Endodermal cell (in vitro differentiated cells): ENCODE measurements around the gene TSPAN18. TPM values are rescaled to one million over a fixed set of nuclear protein-coding genes. Genes with fewer than 3 reads are reported as not detected.

Experiments used
- DNase-seq: peaks from one replicate; pipeline ENCODE4 v3.0.0-alpha.2; 2017
- H3K27ac ChIP-seq: 2 replicates; pipeline ENCODE4 v1.5.1; 2013; ENCODE audit warnings: mild to moderate bottlenecking, low read depth, low read length, moderate library complexity
- H3K27me3 ChIP-seq: 2 replicates; pipeline ENCODE4 v1.6.1; 2013; ENCODE audit warnings: mild to moderate bottlenecking, low read length, moderate library complexity; ENCODE audit not compliant: insufficient read depth, control insufficient read depth, poor library complexity, severe bottlenecking
- H3K36me3 ChIP-seq: 2 replicates; pipeline ENCODE4 v1.7.0; 2013; ENCODE audit warnings: mild to moderate bottlenecking, low read length, moderate library complexity; ENCODE audit not compliant: control insufficient read depth, insufficient read depth
- H3K4me1 ChIP-seq: one replicate; pipeline ENCODE4 v1.7.0; 2013; ENCODE audit warnings: low read length; ENCODE audit not compliant: control insufficient read depth, insufficient read depth
- H3K4me3 ChIP-seq: 2 replicates; pipeline ENCODE4 v1.5.1; 2013; ENCODE audit warnings: mild to moderate bottlenecking, low read length, moderate library complexity
- H3K9ac ChIP-seq: 2 replicates; pipeline ENCODE4 v1.6.1; 2013; ENCODE audit warnings: mild to moderate bottlenecking, low read length, moderate library complexity; ENCODE audit not compliant: poor library complexity, severe bottlenecking; ENCODE audit errors: extremely low read depth
- H3K9me3 ChIP-seq: 2 replicates; pipeline ENCODE4 v1.6.1; 2013; ENCODE audit warnings: mild to moderate bottlenecking, low read length, moderate library complexity; ENCODE audit not compliant: control insufficient read depth
- H3K27ac Mint-ChIP-seq: 2 replicates; pipeline ENCODE4 v1.8.0; 2020; ENCODE audit warnings: mixed read lengths
- H3K27me3 Mint-ChIP-seq: 2 replicates; pipeline ENCODE4 v1.8.0; 2021; ENCODE audit warnings: mild to moderate bottlenecking, mixed read lengths; ENCODE audit not compliant: insufficient read depth
- H3K36me3 Mint-ChIP-seq: 2 replicates; pipeline ENCODE4 v1.8.0; 2020; ENCODE audit warnings: low read depth, mixed read lengths
- H3K4me1 Mint-ChIP-seq: 2 replicates; pipeline ENCODE4 v1.8.0; 2020; ENCODE audit warnings: mixed read lengths
- H3K4me3 Mint-ChIP-seq: 2 replicates; pipeline ENCODE4 v1.8.0; 2020; ENCODE audit warnings: mild to moderate bottlenecking, moderate library complexity, mixed read lengths
- H3K9me3 Mint-ChIP-seq: 2 replicates; pipeline ENCODE4 v1.8.0; 2020; ENCODE audit warnings: mild to moderate bottlenecking, mixed read lengths
- WGBS, 2 experiments: methylation state at CpG; one replicate each; pipeline versions ENCODE4 v1.1.5 to v1.1.7; 2013; ENCODE audit warnings: missing lambda C conversion rate in 2 of 2, mixed read lengths in 1 of 2; ENCODE audit not compliant: insufficient coverage in 1 of 2, insufficient read length in 1 of 2; 5-methylcytosine and 5-hydroxymethylcytosine counted together
- total RNA-seq, 2 donors: library from RNA; stranded (reverse); fragmentation: NEBNext Ultra II Directional in 1 of 2; extraction: Animal tissue kit (Norgen Biotek cat#: 25700) in 1 of 2; gene quantifications; 2 replicates in 1 of 2; 3 replicates in 1 of 2; pipeline ENCODE4 v1.2.1, GENCODE V29; 2021
- TF ChIP-seq, protein P1 (sequence below): fragments of 200-600 bp; sonication (generic); conservative IDR thresholded peaks from 2 replicates; pipeline ENCODE4 v1.5.0; 2021; ENCODE audit warnings: antibody characterized with exemption, mild to moderate bottlenecking

The TSPAN18 gene
- total RNA-seq, 2 donors from 2014 or later, result 28.0 to 28.7 TPM

DNA sequence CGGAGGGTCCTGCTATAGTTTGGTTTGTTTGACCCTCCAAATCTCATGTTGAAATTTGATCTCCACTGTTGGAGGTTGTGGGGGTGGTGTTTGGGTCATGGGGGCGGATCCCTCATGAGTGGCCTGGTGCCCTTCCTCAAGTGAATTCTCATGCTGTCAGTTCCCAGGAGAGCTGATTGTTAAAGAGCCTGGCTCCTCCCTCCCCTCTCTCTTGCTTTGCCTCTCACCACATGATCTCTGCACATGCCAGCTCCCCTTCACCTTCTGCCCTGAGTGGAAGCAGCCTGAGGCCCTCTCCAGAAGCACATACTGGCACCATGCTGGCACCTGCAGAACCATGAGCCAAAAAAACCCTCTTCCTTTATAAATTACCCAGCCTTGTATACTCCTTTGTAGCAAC is 7.1 kb downstream of the TSPAN18 start:
- H3K9me3 ChIP-seq, result no peaks in the 10 kb centered on the region
- H3K9ac ChIP-seq, result no peak overlapping the region
- H3K27me3 Mint-ChIP-seq, result peaks cover 30% of the 10 kb centered on the region
- H3K4me1 ChIP-seq, result no peaks in the 10 kb centered on the region
- no peaks in the 10 kb centered on the region for H3K27me3 ChIP-seq
- peaks cover 14% of the 10 kb centered on the region for H3K4me1 Mint-ChIP-seq
- H3K36me3 ChIP-seq, result no peaks in the 10 kb centered on the region
- WGBS, 2 experiments, result 94% methylated on average over 2 of the region's 2 CpGs; no CpG with 5 or more reads in 1 of the 2 experiments
- peak; percentile 69 for DNase-seq
- no peak overlapping the region for H3K4me3 ChIP-seq
- H3K36me3 Mint-ChIP-seq, result peaks cover 3% of the 10 kb centered on the region
- peaks cover 6% of the 10 kb centered on the region for H3K9me3 Mint-ChIP-seq
- no peak overlapping the region for H3K27ac Mint-ChIP-seq
- no peak overlapping the region for H3K27ac ChIP-seq
- TF ChIP-seq, protein P1, sequence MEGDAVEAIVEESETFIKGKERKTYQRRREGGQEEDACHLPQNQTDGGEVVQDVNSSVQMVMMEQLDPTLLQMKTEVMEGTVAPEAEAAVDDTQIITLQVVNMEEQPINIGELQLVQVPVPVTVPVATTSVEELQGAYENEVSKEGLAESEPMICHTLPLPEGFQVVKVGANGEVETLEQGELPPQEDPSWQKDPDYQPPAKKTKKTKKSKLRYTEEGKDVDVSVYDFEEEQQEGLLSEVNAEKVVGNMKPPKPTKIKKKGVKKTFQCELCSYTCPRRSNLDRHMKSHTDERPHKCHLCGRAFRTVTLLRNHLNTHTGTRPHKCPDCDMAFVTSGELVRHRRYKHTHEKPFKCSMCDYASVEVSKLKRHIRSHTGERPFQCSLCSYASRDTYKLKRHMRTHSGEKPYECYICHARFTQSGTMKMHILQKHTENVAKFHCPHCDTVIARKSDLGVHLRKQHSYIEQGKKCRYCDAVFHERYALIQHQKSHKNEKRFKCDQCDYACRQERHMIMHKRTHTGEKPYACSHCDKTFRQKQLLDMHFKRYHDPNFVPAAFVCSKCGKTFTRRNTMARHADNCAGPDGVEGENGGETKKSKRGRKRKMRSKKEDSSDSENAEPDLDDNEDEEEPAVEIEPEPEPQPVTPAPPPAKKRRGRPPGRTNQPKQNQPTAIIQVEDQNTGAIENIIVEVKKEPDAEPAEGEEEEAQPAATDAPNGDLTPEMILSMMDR, result no peak
- no peak overlapping the region for H3K4me3 Mint-ChIP-seq

DNA sequence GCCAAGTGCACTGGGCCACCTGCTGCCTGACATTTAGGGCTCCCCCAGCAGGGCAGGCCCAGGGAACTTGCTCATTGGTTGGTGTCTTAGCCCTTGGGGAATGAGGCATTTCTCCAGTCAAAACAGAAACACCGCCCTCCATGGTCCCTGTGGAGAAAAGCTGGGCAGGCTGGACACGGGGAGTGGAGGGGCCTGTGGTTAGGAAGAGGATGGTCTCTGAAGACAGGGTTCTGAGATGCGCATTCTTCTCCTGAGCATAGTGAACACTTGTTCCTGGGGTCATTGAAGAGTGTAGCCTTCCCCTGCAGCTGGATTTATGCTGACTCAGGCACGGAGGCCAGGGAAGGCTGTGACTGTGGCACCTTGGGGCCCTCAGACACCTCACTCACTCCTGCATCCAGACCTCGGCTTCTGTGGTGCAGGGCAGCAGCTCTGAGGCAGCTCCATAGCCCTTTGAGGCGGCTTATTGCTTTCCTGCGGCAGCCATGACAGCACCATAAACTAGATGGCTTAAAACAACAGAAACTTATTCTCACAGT is 8.2 kb downstream of the TSPAN18 start:
- H3K27me3 Mint-ChIP-seq, result peaks cover 24% of the 10 kb centered on the region
- H3K4me3 Mint-ChIP-seq, result no peak overlapping the region
- no peak overlapping the region for H3K4me3 ChIP-seq
- H3K4me1 Mint-ChIP-seq, result peaks cover 4% of the 10 kb centered on the region
- WGBS, 2 experiments, result 88 to 93% methylated on average over 7 of the region's 7 CpGs
- TF ChIP-seq, protein P1, result no peak
- DNase-seq, result no peak
- no peaks in the 10 kb centered on the region for H3K27me3 ChIP-seq
- no peaks in the 10 kb centered on the region for H3K9me3 ChIP-seq
- no peak overlapping the region for H3K27ac ChIP-seq
- no peaks in the 10 kb centered on the region for H3K4me1 ChIP-seq
- H3K9me3 Mint-ChIP-seq, result peaks cover 1% of the 10 kb centered on the region
- no peak overlapping the region for H3K27ac Mint-ChIP-seq
- no peaks in the 10 kb centered on the region for H3K36me3 ChIP-seq
- H3K9ac ChIP-seq, result no peak overlapping the region
- no peaks in the 10 kb centered on the region for H3K36me3 Mint-ChIP-seq

DNA sequence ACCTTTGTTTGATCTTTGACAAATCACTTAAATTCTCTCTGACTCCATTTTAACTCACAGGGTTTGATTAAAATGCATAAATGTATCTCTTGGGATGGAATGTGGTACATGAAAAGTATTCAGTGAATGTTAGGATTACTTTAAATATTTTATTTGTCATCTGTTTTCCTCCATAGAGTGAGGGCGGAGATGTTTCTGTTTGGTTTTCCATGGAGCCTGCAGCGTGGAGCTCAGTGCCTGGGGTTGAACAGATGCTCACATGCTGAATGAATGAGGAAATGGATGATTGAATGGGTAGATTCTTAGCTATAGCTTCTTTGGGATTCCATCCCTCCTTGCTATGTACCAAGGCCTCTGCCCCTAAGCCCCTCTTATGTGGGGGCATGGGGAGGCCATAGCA is 10.0 kb downstream of the TSPAN18 start:
- peaks cover 15% of the 10 kb centered on the region for H3K4me1 Mint-ChIP-seq
- WGBS, 2 experiments, result 88% methylated on average over 2 of the region's 2 CpGs; no CpG with 5 or more reads in 1 of the 2 experiments
- no peak overlapping the region for H3K27ac Mint-ChIP-seq
- no peak overlapping the region for H3K9ac ChIP-seq
- no peaks in the 10 kb centered on the region for H3K9me3 Mint-ChIP-seq
- no peak overlapping the region for H3K4me3 ChIP-seq
- H3K9me3 ChIP-seq, result no peaks in the 10 kb centered on the region
- no peaks in the 10 kb centered on the region for H3K27me3 ChIP-seq
- TF ChIP-seq, protein P1, result no peak
- no peaks in the 10 kb centered on the region for H3K36me3 Mint-ChIP-seq
- no peak overlapping the region for H3K4me3 Mint-ChIP-seq
- no peaks in the 10 kb centered on the region for H3K4me1 ChIP-seq
- no peaks in the 10 kb centered on the region for H3K36me3 ChIP-seq
- H3K27me3 Mint-ChIP-seq, result peaks cover 15% of the 10 kb centered on the region
- DNase-seq, result no peak
- H3K27ac ChIP-seq, result no peak overlapping the region
